CD4-positive, alpha-beta T cell treated with Interleukin-15 for 4 hours (primary cell): ENCODE results near the gene TMEM214.
A peak's percentile ranks its signal among the peaks of the same experiment; 100 is the strongest.

Experiments used
- DNase-seq: peaks from one replicate; pipeline ENCODE4 v3.0.0-alpha.2; 2020; ENCODE audit warnings: low spot score

TMEM214 gene

DNA sequence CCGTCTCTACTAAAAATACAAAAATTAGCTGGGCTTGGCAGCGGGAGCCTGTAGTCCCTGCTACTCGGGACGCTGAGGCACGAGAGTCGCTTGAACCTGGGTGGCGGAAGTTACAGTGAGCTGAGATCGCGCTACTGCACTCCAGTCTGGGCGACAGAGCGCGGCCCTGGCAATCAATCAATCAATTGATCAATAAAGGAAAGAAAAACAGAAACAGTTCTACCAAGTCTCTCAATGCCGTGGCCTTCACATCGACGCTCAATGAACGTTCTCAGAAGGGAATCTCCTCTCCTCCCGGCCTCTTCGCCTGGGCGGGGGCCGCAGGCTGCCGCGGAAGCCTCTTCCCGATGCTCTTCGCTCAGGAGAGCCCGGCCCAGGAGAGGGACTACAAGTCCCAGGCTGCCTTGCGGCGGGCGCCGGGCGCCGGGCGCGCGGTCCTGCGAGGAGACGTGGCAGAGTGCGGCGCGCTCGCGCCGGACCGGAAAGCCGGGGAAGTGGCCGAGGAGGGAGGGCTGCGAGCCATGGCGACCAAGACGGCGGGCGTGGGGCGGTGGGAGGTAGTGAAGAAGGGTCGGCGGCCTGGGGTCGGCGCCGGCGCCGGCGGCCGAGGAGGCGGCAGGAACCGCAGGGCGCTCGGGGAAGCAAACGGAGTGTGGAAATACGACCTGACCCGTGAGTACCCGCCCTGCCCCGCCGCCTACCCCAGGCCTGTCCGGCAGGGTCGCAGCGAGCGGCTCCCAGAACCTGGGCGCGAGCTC lies at the start of gene TMEM214:
Gene TMEM214 (plus strand): TSS at position 471 of the 758 bp plus-strand sequence. CDS start 51 bp downstream, at position 522.
- DNase-seq, result peak; percentile 77

DNA sequence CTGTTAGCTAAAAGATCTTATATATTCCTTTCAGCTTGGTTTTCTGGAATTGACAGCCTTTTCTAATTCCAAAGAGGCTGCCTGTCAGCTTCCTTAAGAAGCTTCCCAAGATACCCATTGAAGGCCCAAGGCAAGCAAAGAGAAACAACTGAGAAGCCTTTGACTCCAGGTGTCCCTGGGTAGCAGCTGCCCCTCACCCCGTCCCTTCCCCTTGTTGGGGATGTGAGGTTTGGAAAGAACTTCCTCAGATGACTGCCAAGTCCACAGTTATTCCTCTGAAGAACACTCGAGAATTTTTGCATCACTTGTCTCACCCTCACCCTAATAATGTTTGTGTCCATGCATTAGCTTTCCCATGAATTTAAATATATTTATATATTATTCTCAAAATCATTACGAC lies 49.0 kb upstream of the TMEM214 start:
- no peak for DNase-seq

DNA sequence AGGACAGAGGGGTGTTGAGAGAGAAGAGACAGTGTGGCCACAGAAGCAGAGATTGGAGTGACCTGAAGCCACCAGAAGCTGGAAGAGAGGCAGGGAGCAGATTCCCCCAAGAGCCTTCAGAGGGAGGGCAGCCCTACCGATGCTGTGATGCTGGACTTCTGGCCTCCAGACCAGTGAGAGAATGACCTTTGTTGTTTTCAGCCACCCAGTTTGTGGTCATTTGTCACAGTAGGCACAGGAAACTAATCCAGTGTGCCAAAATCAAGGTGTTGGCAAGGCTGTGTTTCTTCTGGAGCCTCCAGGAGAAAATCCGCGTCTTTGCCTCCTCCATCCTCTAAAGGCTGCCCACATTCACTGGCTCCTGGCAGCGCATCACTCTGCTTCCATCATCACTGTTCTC lies 47.0 kb upstream of the TMEM214 start:
- no peak for DNase-seq

DNA sequence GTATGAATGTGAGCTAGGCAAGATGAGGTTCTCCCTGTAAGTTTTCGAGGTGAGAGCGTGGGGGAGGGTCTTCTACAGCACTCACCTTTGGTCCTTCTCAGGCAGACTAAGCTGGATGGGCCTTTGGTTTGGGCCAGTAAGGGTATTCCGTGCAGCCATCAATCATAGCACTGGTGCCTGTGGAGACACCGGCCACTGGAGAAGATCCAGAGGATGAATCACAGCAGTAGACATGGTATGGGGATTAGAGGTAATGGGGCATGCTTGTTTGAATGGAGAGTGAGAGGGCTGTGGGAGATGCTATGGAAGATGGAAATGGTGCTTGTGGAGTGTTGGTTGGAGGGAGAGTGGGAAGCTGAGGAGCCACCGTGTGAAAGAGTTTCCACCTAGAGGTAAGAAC lies 46.2 kb upstream of the TMEM214 start:
- DNase-seq, result no peak

GRCh38 chr2:26988058-26988860 lies 44.5 kb upstream of the TMEM214 start:
- DNase-seq, result no peak

GRCh38 chr2:26989156-26989555 lies 43.6 kb upstream of the TMEM214 start:
- DNase-seq, result no peak

- DNase-seq, result no peak
Observed at GRCh38 chr2:26991717-26992116, 41.0 kb upstream of the TMEM214 start.

DNA sequence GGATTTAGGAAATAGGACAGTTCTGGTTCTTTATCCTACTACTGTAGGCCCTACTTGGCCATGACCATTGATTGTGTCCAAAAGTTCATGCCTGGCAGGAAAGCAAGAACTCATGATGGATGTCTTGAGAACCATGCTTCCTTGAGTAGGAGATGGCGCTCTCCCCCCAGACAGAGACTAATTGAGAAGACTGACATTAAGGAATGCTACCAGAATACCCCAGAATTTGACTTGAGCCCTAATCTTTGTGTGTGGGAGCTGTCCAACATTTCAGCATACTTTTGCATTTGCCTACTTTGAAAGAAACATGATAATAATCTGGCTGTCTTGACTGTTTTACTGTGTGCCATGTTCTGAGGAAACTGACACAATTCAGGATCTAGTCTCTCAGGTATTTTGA lies 39.0 kb upstream of the TMEM214 start:
- no peak for DNase-seq

DNA sequence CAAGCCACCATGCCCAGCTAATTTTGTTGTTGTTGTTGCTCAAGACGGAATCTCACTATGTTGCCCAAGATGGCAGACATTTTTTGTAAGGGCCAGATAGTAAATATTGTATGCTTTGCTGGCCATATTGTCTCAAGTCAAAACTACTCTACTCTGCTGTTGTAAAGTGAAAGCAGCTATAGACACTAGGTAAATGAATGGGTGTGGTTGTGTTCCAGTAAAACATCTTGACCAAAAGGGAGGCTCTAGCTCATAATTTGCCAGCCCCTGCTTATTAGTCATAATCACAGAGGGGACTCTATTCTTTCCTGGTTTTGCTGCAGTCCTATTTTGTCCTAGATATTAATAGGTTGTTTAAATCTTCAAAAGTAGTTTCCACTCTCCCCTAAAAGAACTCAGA lies 37.8 kb upstream of the TMEM214 start:
- no peak for DNase-seq

GRCh38 chr2:26997394-26997793 lies 35.4 kb upstream of the TMEM214 start:
- DNase-seq, result no peak

DNA sequence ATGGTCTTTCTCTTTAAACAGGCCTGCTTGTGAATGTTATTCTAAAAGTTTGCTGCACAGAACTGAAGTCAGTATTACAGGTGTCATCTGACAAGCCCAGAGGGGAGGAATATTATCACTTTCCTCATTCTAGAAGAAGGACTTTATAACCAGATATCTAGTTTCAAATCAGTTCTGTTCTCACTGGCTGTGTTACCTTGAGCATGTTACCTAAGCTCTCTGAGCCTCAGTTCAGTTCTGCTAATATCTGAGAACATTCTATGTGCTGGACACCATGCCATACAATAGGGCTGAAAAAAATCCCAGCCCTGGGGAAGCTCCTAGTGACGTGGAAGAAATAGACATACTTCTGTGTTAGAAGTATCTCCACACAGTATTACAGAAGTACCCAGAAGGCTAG lies 34.4 kb upstream of the TMEM214 start:
- no peak for DNase-seq

GRCh38 chr2:27000228-27000627 lies 32.5 kb upstream of the TMEM214 start:
- no peak for DNase-seq

DNA sequence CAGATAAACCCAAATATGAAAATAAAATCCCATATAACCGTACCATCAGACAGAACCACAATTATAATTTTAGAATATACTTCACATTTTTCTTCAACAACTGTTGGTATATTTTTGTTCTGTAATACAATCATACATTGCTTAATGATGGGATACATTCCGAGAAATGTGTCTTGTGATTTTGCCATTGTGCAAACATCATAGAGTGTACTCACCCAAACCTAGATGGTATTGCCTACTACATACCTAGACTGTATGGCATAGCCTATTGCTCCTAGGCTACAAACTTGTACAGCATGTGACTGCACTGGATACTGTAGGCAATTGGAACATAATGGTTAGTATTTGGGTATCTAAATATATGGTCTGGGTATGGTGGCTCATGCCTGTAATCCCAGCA lies 31.8 kb upstream of the TMEM214 start:
- no peak for DNase-seq

DNA sequence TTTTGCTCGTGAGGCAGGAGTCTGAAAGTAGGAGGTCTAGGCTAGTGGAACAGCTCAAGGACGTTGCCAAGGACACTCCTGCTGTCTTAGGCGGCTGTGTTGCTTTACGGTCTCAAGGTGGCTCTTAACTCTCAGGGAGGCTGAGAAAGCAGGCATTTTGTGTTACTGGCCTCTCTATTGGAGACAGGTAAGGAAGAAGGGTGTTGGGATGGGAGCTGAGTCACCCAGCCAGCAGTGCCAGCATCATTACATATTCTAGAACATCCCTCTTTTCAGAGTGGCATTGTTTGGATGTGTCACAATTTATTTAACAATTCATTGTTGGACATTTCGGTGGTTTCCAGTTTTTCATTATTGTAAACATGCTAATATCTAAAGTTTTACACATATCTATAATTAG lies 30.8 kb upstream of the TMEM214 start:
- DNase-seq, result no peak

GRCh38 chr2:27003007-27003406 lies 29.8 kb upstream of the TMEM214 start:
- no peak for DNase-seq

- DNase-seq, result no peak
Observed at GRCh38 chr2:27003857-27004256, 28.9 kb upstream of the TMEM214 start.

- no peak for DNase-seq
Observed at GRCh38 chr2:27006602-27007415, 26.0 kb upstream of the TMEM214 start.

GRCh38 chr2:27007416-27008374 lies 25.1 kb upstream of the TMEM214 start:
- DNase-seq, result no peak

- no peak for DNase-seq
Observed at GRCh38 chr2:27008678-27009077, 24.1 kb upstream of the TMEM214 start.

GRCh38 chr2:27009083-27009482 lies 23.7 kb upstream of the TMEM214 start:
- DNase-seq, result no peak

GRCh38 chr2:27009716-27010115 lies 23.0 kb upstream of the TMEM214 start:
- no peak for DNase-seq
